IPS DF 6.9 (cell line): Measurements from ENCODE around the gene EGFL7.

Experiments
- DNase-seq: peaks from one replicate; pipeline ENCODE4 v3.0.0-alpha.2; 2013; ENCODE audit warnings: low read depth, low spot score
- H3K27ac ChIP-seq: one replicate; pipeline ENCODE4 v1.5.1; 2013; ENCODE audit warnings: low read length, control low read depth
- H3K27me3 ChIP-seq: 2 replicates; pipeline ENCODE4 v1.6.1; 2013; ENCODE audit warnings: mild to moderate bottlenecking, low read length; ENCODE audit not compliant: control insufficient read depth, insufficient read depth
- H3K36me3 ChIP-seq: 2 replicates; pipeline ENCODE4 v1.6.1; 2013; ENCODE audit warnings: low read length; ENCODE audit not compliant: control insufficient read depth, insufficient read depth
- H3K4me1 ChIP-seq: 2 replicates; pipeline ENCODE4 v1.6.1; 2013; ENCODE audit warnings: low read length; ENCODE audit not compliant: control insufficient read depth, insufficient read depth
- H3K4me3 ChIP-seq: 2 replicates; pipeline ENCODE4 v1.5.1; 2013; ENCODE audit warnings: mild to moderate bottlenecking, low read length
- H3K9me3 ChIP-seq: 2 replicates; pipeline ENCODE4 v1.6.1; 2013; ENCODE audit warnings: low read length, inconsistent platforms; ENCODE audit not compliant: control insufficient read depth, insufficient read depth
- WGBS: extraction: QIAGEN DNeasy Blood & Tissue Kit; methylation state at CpG from one replicate; pipeline ENCODE4 v1.1.7; 2013; ENCODE audit warnings: mixed read lengths, missing lambda C conversion rate; ENCODE audit not compliant: insufficient read length, insufficient coverage; 5-methylcytosine and 5-hydroxymethylcytosine counted together

The EGFL7 gene

DNA sequence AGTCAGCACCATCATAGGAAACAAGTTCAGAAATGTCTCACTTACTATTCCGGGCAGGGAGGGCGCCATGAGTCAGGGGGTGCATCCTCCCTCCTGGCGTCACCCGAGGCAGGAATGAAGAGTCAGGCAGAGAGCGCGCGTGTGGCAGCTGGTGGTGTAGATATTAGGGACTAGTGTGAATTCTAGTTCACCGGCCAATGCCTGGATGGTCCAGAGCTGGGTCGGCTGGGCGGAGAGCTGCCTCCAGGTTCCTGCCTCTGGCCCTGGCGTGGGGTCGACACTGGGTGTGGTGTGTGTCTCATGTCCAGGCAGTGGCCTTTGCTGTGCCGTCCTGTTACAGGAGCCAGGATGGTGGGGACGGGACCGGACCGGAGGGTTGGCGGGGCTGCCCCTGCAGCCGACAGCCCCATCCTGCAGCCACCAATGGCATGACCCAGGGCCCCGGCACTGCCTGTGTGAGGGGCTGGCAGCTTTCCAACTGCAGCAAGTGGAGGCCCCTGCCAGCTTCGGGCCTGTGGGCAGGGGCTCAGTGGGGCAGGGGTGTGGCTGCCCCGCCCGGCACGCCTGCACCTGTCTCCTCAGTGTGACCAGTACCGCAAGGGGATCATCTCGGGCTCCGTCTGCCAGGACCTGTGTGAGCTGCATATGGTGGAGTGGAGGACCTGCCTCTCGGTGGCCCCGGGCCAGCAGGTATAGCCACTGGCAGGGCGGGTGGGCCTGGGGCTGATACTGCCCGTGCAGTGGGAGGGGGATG is 58.8 kb downstream of the EGFL7 start:
- Histone ChIP-seq H3K9me3 (no peaks in the 10 kb centered on the region), H3K4me3 (no peak overlapping the region), H3K27me3 (no peaks in the 10 kb centered on the region), H3K4me1 (no peaks in the 10 kb centered on the region; the same call in 1 of the 2 replicates), H3K36me3 (peaks cover 30% of the 10 kb centered on the region), H3K27ac (no peak overlapping the region)
- no peak for DNase-seq
- WGBS: no CpG with 5 or more reads among the region's 30 CpGs
